NB4 (cell line): ENCODE data around the gene ESR1.

Experiments used
- MYC ChIP-seq: IDR thresholded peaks from 2 replicates; pipeline ENCODE4 v1.6.1; 2011; ENCODE audit warnings: low read depth, low read length
- POLR2A ChIP-seq: IDR thresholded peaks from 2 replicates; pipeline ENCODE4 v1.6.1; 2011; ENCODE audit warnings: mild to moderate bottlenecking; ENCODE audit not compliant: insufficient read length; ENCODE audit errors: extremely low read depth
- TF ChIP-seq, protein P1 (sequence below): IDR thresholded peaks from one replicate; pipeline ENCODE4 v1.5.1; 2012; ENCODE audit warnings: low read depth, low read length
- TF ChIP-seq, protein P2 (sequence below): IDR thresholded peaks from 2 replicates; pipeline ENCODE4 v1.6.1; 2011; ENCODE audit warnings: low read depth, low read length

DNA sequence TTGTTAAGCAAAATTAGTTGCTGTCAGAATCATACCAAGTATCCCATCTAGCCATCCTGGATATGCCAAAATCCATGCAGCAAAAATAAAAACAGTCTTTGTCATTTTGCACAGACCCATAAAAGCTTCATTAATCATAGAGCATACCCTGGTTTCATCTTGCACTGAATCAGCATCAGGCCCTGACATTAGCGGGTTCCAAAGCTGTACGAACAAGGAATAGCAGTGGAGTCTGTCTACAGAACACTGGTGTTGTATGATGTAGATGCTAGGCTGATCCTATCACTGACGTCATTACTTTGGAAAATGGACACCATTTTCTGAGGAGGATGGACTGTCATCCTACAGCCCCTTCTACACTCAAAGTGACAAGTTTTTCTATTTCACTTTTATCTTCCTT is 315.6 kb downstream of the ESR1 start:
- TF ChIP-seq, protein P1, sequence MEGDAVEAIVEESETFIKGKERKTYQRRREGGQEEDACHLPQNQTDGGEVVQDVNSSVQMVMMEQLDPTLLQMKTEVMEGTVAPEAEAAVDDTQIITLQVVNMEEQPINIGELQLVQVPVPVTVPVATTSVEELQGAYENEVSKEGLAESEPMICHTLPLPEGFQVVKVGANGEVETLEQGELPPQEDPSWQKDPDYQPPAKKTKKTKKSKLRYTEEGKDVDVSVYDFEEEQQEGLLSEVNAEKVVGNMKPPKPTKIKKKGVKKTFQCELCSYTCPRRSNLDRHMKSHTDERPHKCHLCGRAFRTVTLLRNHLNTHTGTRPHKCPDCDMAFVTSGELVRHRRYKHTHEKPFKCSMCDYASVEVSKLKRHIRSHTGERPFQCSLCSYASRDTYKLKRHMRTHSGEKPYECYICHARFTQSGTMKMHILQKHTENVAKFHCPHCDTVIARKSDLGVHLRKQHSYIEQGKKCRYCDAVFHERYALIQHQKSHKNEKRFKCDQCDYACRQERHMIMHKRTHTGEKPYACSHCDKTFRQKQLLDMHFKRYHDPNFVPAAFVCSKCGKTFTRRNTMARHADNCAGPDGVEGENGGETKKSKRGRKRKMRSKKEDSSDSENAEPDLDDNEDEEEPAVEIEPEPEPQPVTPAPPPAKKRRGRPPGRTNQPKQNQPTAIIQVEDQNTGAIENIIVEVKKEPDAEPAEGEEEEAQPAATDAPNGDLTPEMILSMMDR, result no peak
- TF ChIP-seq POLR2A (no peak), MYC (no peak)
- TF ChIP-seq, protein P2, sequence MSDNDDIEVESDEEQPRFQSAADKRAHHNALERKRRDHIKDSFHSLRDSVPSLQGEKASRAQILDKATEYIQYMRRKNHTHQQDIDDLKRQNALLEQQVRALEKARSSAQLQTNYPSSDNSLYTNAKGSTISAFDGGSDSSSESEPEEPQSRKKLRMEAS, result no peak
